ENCODE data around the gene RABAC1.

The RABAC1 gene

GRCh38 chr19:41957838-41958366 lies 1.2 kb downstream of the RABAC1 start:
- no peaks in the 10 kb centered on the region for H3K36me3 Mint-ChIP-seq (ENCODE audit: low read depth)
- TF ChIP-seq CTCF (IDR thresholded peaks at IDR 0.05): peak; percentile 85
- peak; percentile 75 for DNase-seq
- peaks cover 27% of the 10 kb centered on the region for H3K4me1 Mint-ChIP-seq
- H3K4me3 Mint-ChIP-seq: peak overlapping the region; percentile 96
- H3K27ac Mint-ChIP-seq: peak overlapping the region; percentile 22
- H3K27me3 Mint-ChIP-seq (ENCODE audit: low read depth, poor library complexity): peaks cover 9% of the 10 kb centered on the region
- H3K9me3 Mint-ChIP-seq: no peaks in the 10 kb centered on the region

DNA sequence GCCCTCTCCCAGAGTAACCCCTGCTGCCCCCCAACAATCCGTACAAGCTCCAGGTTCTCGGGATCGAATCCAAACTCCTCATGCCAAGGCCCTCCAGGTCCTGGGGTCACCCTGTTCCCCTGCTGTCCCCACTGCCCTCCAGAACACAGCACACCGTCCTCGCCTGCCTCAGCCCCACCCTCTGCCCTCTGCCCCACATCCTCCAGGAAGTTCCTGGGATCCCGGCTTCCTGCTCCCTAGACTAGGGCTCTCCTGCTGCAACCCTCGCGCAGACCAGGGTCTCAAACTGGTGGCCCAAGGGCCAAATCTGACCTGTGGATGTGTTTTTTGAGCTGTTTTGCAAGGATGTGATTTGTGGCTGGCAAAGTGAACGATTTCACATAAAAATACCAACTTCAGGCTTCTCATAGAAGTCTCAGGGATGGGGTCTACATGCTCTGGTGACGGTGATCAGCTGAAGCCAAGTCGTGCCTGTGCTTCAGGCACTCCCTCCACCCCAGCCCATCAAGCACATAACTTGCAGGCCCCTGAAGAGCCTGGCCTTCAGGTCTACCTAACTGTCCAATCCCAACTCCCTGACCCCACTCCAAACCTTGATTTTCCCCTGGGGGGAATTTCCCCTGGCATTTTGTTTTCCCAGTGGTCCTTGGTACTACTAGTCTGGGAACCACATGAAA lies 1.8 kb downstream of the RABAC1 start:
- peak overlapping the region; percentile 96 for H3K4me3 Mint-ChIP-seq
- H3K4me1 Mint-ChIP-seq: peaks cover 27% of the 10 kb centered on the region
- no peak for TF ChIP-seq CTCF (IDR thresholded peaks at IDR 0.05)
- peaks cover 11% of the 10 kb centered on the region for H3K27me3 Mint-ChIP-seq (ENCODE audit: low read depth, poor library complexity)
- H3K27ac Mint-ChIP-seq: peak overlapping the region; percentile 22
- no peaks in the 10 kb centered on the region for H3K36me3 Mint-ChIP-seq (ENCODE audit: low read depth)
- no peak for DNase-seq
- H3K9me3 Mint-ChIP-seq: no peaks in the 10 kb centered on the region

DNA sequence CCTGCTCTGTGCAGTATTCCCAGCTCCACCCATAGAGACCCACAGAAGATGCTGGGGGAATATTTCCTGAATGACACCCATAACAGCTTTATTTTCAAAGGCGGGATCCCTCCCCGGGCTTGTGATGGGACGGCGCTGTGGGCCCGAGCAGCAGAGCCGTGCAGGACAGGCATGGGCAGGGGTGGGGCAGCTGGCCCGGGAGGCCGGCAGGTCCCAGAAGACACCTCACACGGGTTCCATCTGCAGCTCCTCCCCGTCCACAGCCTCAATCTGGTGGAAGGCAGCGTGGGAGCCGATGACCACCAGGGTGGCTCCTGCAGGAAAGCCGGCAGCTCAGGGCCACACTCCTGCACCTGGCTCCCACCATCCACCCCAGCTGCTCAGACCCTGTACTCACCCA lies 2.5 kb downstream of the RABAC1 start:
- no peak for DNase-seq
- peaks cover 15% of the 10 kb centered on the region for H3K27me3 Mint-ChIP-seq (ENCODE audit: low read depth, poor library complexity)
- H3K36me3 Mint-ChIP-seq (ENCODE audit: low read depth): no peaks in the 10 kb centered on the region
- H3K9me3 Mint-ChIP-seq: no peaks in the 10 kb centered on the region
- TF ChIP-seq CTCF (IDR thresholded peaks at IDR 0.05): no peak
- peaks cover 31% of the 10 kb centered on the region for H3K4me1 Mint-ChIP-seq
- no peak overlapping the region for H3K4me3 Mint-ChIP-seq
- no peak overlapping the region for H3K27ac Mint-ChIP-seq

- peaks cover 29% of the 10 kb centered on the region for H3K4me1 Mint-ChIP-seq
- H3K27me3 Mint-ChIP-seq (ENCODE audit: low read depth, poor library complexity): peaks cover 18% of the 10 kb centered on the region
- TF ChIP-seq CTCF (IDR thresholded peaks at IDR 0.05): no peak
- H3K4me3 Mint-ChIP-seq: no peak overlapping the region
- no peaks in the 10 kb centered on the region for H3K9me3 Mint-ChIP-seq
- no peaks in the 10 kb centered on the region for H3K36me3 Mint-ChIP-seq (ENCODE audit: low read depth)
- H3K27ac Mint-ChIP-seq: no peak overlapping the region
- no peak for DNase-seq
Measured at GRCh38 chr19:41955521-41955920, 3.6 kb downstream of the RABAC1 start.

DNA sequence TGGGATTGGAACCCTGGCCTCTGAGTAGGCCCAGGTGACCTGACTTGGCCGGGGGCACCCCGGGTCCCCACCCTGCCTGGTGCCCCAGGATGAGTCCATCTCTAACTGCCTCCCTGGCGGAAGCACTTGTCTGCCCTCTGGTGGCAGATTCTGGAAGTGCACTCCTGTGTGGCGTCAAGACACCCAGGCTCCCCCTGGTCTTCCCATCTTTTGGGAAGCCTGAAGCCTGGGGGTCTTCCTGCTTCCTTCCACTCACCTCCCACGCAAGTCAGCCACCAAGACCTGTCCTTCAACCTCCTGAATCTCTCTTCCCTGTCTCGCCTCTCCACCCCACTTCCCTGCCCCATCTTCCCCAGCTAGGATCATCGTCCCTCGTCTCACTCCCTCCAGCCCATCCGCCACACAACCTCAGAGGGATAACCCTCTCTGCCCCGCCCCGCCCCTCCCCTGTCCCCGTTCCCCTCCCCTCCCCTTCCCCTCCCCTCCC lies 7.4 kb downstream of the RABAC1 start:
- Mint-ChIP-seq H3K36me3 (ENCODE audit: low read depth) (no peaks in the 10 kb centered on the region), H3K9me3 (no peaks in the 10 kb centered on the region), H3K4me3 (peak overlapping the region; percentile 43), H3K4me1 (peaks cover 20% of the 10 kb centered on the region), H3K27me3 (ENCODE audit: low read depth, poor library complexity) (peaks cover 37% of the 10 kb centered on the region), H3K27ac (no peak overlapping the region)
- peak; percentile 94 for DNase-seq
- TF ChIP-seq CTCF (IDR thresholded peaks at IDR 0.05): peak; percentile 100

GRCh38 chr19:41947091-41947490 lies 12.0 kb downstream of the RABAC1 start:
- TF ChIP-seq CTCF (IDR thresholded peaks at IDR 0.05): no peak
- H3K36me3 Mint-ChIP-seq (ENCODE audit: low read depth): no peaks in the 10 kb centered on the region
- no peak overlapping the region for H3K27ac Mint-ChIP-seq
- no peak for DNase-seq
- no peak overlapping the region for H3K4me3 Mint-ChIP-seq
- H3K9me3 Mint-ChIP-seq: peaks cover 3% of the 10 kb centered on the region
- peaks cover 27% of the 10 kb centered on the region for H3K4me1 Mint-ChIP-seq
- peaks cover 51% of the 10 kb centered on the region for H3K27me3 Mint-ChIP-seq (ENCODE audit: low read depth, poor library complexity)

Measured in nephron progenitor cell (in vitro differentiated cells).